GM21367 (cell line): ENCODE data around the gene ZFX.
"Not testable (repeated sequence)": the region's sequence is repeated elsewhere in the genome, so short reads cannot be mapped to it uniquely, and the experiment has no call there.

Experiments used
- ATAC-seq: cut with Tn5 transposase; IDR thresholded peaks from one replicate; pipeline ENCODE4 v1.9.1; 2021; ENCODE audit not compliant: unreplicated experiment

Gene ZFX

GRCh38 chrX:24149351-24150050 is at the start of gene ZFX:
ZFX (plus strand) TSS chrX:24149729; CDS start chrX:24172743, 23,014 bp downstream.
- peak; percentile 44 for ATAC-seq

- ATAC-seq = no peak
Measured at GRCh38 chrX:24100713-24101112, 48.8 kb upstream of the ZFX start.

- ATAC-seq = no peak
Measured at GRCh38 chrX:24110069-24110468, 39.5 kb upstream of the ZFX start.

GRCh38 chrX:24113181-24113580 is 36.3 kb upstream of the ZFX start:
- ATAC-seq = no peak

- ATAC-seq = no peak
Measured at GRCh38 chrX:24117258-24117657, 32.3 kb upstream of the ZFX start.

- ATAC-seq = no peak
Measured at GRCh38 chrX:24124244-24124799, 25.2 kb upstream of the ZFX start.

GRCh38 chrX:24125028-24125612 is 24.4 kb upstream of the ZFX start:
- no peak for ATAC-seq

GRCh38 chrX:24131476-24131875 is 18.1 kb upstream of the ZFX start:
- no peak for ATAC-seq

- ATAC-seq = no peak
Measured at GRCh38 chrX:24133312-24133711, 16.2 kb upstream of the ZFX start.

- ATAC-seq = not testable (repeated sequence)
Measured at GRCh38 chrX:24135768-24136167, 13.8 kb upstream of the ZFX start.

- ATAC-seq = no peak
Measured at GRCh38 chrX:24137192-24137591, 12.3 kb upstream of the ZFX start.

GRCh38 chrX:24143982-24144381 is 5.5 kb upstream of the ZFX start:
- ATAC-seq = not testable (repeated sequence)

GRCh38 chrX:24144528-24144927 is 5.0 kb upstream of the ZFX start:
- ATAC-seq = no peak

GRCh38 chrX:24145303-24146186 is 4.0 kb upstream of the ZFX start:
- ATAC-seq = no peak

GRCh38 chrX:24146283-24146949 is 3.1 kb upstream of the ZFX start:
- no peak for ATAC-seq

- ATAC-seq = no peak
Measured at GRCh38 chrX:24147165-24147564, 2.4 kb upstream of the ZFX start.

- no peak for ATAC-seq
Measured at GRCh38 chrX:24148121-24148520, 1.4 kb upstream of the ZFX start.

GRCh38 chrX:24148535-24149350 is 786 bp upstream of the ZFX start:
- ATAC-seq = no peak

- peak; percentile 57 for ATAC-seq
Measured at GRCh38 chrX:24150051-24150790, 692 bp downstream of the ZFX start.
